HG02642 (cell line): ENCODE data around the gene GNLY.
"Not testable (repeated sequence)": the region's sequence is repeated elsewhere in the genome, so short reads cannot be mapped to it uniquely, and the experiment has no call there.

Experiments
- ATAC-seq: cut with Tn5 transposase; IDR thresholded peaks from one replicate; pipeline ENCODE4 v1.9.1; 2021; ENCODE audit warnings: mild to moderate bottlenecking; ENCODE audit not compliant: unreplicated experiment, poor library complexity

The GNLY gene

GRCh38 chr2:85694052-85695025, at the start of gene GNLY:
Gene GNLY, plus strand, starts transcription at chr2:85694358. Its CDS starts 61 bp downstream, at chr2:85694419.
- ATAC-seq, result no peak

DNA sequence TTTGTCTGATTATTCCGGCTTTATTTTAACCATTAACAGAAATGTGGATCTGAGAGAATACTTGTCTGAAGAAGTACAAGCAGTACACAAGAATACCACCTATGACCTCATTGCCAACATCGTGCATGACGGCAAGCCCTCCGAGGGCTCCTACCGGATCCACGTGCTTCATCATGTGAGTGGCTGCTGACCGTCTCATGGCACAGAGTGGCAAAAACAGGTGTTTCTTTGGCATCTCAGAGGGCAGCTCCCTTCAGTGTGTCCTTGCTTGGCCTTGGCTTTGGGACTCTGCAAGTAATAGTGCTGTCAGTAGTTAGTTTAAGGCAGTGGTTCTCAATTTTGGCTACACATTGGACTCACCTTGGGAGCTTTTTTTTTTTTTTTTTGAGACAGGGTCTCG, 49.2 kb upstream of the GNLY start:
- no peak for ATAC-seq

DNA sequence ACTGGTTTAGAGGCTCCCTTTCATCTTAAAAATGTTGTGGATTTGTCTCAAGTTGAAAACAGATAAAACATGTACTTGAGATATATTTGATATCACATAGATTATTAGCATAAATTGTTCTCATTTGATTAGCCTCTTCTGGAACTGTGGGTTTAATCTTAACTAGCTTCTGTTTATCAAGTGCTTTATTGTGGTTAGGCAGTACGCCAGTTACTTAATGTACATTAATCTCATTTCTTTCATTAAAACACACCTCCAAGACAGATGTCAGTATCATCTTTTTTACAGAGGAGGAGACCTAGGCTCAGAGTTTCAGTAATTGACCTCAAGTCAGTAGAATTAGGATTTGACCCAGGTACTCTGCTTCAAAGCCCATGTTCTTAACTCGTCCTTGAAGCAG, 48.0 kb upstream of the GNLY start:
- ATAC-seq, result no peak

- ATAC-seq, result peak; percentile 47
These were observed 46.2 kb upstream of the GNLY start for GRCh38 chr2:85647823-85648526.

GRCh38 chr2:85648619-85649018, 45.5 kb upstream of the GNLY start:
- no peak for ATAC-seq

DNA sequence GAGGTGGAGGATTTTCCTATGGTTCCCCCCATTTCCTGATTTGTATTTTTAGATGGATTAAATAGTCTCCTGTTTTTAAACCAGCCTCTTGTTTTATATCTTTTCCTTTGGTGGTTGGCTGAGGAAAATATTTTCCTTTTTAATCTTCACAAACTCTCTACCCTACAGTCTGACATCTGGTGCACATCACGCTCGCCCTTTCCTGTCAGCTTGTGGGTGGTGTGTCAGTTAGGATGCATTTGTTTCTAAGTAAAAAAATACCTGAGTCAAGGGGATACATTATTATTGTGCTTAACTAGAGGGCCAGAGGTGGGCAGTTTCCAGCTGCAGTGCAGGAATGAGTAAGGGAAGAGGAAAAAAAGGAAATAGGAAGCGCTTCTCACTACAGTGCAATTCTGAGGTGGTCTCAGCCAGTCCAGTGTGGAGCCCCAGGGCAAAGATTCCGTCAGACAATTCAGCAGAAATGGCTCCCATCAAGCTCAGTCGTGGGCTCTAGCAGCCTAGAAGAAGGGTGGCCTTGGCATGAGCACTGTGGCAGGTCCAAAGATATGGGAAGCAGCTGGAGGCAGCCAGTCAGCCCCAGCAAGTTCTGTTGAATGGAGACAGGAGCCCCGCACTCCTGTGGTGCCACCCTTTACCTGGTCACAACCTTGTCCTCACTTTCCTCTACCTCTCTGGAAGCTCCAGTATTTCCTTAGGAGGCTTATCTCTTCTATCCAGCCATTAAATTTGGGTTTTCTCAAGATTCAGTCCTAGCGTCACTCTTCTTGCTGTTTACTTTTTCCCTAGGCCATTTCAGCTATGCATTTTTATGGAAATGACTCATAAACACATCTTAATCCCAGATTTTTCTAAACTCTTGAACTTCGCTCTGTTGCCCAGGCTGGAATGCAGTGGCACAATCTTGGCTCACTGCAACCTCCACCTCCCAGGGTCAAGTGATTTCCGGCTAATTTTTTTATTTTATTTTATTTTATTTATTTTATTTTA, 44.7 kb upstream of the GNLY start:
- no peak for ATAC-seq

DNA sequence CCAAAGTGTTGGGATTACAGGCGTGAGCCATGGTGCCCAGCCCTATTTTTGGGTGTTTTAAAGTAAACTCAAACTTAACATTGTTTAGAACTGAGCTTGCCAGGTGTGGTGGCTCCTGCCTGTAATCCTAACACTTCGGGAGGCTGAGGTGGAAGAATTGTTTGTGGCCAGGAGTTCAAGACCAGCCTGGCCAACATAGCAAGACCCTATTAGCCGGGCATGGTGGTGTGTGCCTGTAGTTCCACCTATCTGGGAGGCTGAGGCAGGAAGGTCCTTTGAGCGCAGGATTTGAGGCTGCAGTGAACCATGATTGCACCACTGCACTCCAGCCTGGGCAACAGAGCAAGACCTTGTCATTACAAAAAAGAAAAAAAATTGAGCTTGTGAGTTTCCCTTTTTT, 43.7 kb upstream of the GNLY start:
- no peak for ATAC-seq

GRCh38 chr2:85651097-85651496, 43.1 kb upstream of the GNLY start:
- no peak for ATAC-seq

DNA sequence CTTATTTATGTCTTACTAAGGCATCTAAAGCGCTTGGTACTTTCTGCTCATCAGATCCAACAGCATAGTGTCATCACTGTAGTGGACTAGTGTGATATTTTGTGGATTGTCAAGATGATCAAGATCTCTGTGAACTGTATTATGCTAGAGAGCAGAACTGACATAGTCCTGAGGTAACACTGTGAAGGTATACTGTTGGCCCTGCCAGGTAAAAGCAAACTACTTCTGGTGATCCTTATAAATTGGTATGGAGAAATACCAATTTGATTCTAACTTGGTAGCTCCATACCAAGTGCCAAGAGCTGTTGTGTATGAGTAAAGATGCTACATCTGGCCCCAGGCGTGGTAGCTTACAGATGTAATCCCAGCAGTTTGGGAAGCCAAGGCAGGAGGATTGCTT, 42.1 kb upstream of the GNLY start:
- no peak for ATAC-seq

DNA sequence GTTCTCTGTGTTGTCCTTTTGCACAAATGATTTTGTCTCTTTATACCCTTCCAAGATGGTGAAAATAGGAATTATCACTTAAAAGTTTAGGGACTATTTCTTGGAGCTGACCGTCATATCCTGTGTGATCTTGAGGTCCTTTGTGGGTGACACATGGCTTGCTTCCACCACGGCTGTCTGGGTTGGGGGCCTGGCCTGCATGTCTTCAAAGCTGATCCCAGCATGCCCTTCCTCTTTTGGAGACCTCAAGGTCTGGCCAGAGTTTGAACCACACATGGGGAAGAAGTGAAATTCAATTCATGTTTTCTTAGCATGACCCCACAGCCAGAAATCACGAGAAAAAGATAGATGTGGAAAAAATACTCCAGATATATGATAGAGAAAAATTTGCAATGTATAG, 40.2 kb upstream of the GNLY start:
- no peak for ATAC-seq

DNA sequence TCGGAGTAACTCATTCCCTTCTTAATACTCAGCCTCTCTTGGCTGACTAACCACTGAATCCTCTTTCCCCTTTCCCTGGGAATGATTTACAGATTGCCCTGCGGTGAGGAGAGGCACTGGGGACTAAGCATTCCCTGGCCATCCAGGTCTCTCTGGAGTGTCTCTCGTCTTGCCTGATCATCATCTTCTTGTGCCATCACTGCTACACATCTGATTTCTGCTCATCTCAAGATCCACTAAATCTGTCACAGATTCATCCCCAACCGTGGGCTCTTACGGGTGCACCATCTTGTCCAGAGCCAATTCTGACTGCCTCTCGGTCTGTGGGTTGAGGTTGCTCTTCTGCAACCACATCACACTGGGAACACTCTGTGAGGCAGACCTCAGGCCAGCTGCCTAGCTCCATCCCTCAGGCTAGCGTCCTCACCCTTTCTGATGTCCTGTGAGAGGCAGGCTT, 38.2 kb upstream of the GNLY start:
- ATAC-seq, result no peak

DNA sequence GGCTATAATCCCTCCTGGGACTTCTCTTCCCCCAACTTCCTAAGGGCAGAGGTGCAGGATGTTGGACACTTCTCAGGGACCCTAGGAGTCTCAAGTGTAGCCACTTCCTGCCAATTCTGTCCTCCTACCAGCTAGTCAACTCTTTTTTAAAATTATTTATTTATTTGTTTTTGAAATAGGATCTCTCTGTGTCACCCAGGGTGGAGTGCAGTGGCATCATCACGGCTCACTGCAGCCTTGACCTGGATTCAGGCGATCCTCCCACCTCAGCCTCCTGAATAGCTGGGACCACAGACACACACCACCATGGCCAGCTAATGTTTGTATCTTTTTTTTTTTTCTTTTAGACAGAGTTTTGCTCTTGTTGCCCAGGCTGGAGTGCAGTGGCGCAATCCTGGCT, 37.7 kb upstream of the GNLY start:
- no peak for ATAC-seq

GRCh38 chr2:85657399-85657798, 36.8 kb upstream of the GNLY start:
- ATAC-seq, result not testable (repeated sequence)

DNA sequence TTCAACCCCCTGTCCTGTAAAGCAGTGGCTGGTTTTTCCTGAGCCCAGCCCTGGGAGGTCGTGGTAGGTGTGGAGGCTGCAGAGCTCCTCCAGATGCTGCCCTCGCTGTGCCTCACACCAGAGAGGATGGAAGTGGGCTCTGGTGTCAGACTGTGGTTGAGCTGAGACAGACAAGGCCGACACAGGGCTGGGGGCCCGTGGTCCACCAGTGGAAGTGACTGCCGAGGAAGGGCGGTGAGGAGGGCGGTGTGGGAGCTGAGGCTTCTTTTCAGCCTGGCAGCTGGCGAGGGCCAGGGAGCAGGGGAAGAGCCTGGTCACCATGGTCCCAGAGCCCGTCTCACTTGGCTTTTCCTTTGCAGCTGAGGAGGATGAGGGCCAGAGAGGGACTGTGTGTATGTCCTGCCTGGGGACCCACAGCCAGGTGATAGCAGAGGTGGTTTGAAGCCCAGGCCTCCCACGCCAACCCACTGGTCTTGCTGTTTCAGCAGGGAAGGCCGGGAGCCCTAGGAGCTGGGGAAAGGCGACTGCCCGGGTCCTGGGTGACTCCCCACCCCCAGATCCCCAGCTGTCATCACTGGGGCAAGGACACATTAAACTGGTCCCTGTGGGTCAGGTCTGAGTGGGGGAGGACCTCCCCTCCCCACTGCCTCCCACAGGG, 34.7 kb upstream of the GNLY start:
- ATAC-seq, result no peak

DNA sequence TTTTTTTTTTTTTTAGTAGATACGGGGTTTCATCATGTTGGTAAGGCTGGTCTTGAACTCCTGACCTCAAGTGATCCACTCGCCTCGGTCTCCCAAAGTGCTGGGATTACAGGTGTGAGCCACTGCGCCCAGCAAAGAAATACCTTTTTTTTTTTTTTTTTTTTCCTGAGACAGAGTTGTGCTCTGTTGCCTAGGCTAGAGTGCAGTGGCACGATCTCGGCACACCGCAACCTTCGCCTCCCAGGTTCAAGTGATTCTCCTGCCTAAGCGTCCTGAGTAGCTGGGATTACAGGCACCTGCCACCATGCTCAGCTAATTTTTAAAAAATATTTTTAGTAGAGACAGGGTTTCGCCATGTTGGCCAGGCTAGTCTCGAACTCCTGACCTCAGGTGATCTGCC, 33.9 kb upstream of the GNLY start:
- not testable (repeated sequence) for ATAC-seq

DNA sequence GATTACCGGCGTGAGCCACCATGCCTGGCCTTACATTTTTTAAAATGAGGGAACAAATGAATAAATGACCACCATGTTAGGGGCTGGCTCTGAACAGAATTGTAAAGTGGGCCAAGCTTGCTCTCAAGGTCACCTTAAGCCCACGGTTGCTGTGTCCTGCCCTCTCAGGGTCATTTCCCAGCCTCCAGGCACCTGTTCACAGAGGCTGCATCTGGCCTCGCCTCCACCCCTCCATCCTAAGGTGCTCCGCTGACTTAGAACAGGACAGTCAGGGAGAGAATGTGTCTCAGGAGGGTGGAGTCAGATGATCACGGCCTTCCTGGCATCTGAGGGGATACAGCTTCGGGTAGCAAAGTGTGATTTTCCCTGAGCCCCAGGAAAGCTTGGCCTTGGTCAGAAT, 33.4 kb upstream of the GNLY start:
- ATAC-seq, result no peak

DNA sequence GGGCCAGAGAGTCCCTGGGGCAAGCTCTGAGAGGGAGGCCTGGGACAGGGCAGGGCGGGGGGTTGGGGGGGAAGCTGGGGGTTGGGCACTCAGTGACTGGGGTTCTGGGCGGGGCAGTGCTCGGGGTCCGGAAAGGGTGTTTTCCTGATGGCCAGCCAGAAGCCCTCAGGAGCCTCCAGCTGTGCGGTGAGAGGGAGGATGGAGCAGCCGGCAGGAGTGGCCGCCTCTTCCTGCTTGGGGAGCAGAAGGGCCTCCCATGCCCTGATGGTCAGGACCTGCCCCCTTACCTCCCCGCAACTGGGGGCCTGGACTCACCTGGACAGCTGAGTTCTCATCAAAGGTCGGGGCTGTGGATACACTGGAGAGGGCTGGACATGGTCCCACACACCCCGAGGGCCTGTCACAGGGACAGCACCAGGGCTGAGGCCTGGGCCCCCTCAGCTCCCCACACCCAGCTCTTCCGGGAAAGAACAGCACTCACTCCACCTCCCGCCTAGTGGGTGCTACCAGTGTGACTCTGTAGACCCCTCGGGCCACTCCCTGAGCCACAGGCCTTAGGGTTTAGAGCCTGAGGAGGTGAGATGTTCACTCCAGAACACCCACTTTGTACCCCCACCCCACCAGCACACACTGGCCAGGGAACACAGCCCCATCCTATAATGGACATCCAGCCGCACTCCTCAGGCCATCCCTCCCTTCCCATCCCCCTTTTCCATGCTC, 32.9 kb upstream of the GNLY start:
- no peak for ATAC-seq

- ATAC-seq, result no peak
These were observed 31.1 kb upstream of the GNLY start for GRCh38 chr2:85662899-85663593.
